Measurements from ENCODE around the gene ACTN3. TPM values are rescaled to one million over a fixed set of nuclear protein-coding genes. Genes with fewer than 3 reads are reported as not detected.
"Not testable (repeated sequence)": the region's sequence is repeated elsewhere in the genome, so short reads cannot be mapped to it uniquely, and the experiment has no call there.

The ACTN3 gene
- total RNA-seq, 1 experiment from 2014 or later = not detected

DNA sequence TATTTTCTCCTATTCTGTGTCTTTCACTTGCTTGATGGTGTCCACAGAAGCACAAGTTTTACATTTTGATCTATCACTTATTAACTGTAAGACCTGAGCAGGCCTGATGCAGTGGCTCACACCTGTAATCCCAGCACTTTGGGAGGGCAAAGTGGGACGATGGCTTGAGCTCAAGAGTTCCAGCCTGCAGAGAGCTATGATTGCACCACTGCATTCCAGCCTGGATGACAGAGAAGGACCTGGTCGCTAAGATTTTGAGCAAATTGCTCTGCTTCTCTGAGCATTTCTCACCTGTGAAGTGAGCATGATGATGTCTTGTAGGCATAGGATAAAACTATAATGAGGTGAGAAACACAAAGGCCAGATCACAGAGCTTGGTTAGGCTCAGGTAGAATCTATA, 39.4 kb downstream of the ACTN3 start:
- H3K4me2 ChIP-seq (ENCODE audit: low read length) = no peak overlapping the region
- no peak overlapping the region for H3K4me3 ChIP-seq (ENCODE audit: low read length)
- no peak overlapping the region for H3K27ac ChIP-seq (ENCODE audit: low read length)
- DNase-seq (no peak), ATAC-seq (no peak)
- no peak overlapping the region for H2AFZ ChIP-seq (ENCODE audit: low read length)
- CTCF ChIA-PET = no interaction called here
- no peak for TF ChIP-seq EZH2phosphoT487 (IDR thresholded peaks at IDR 0.05; ENCODE audit: borderline replicate concordance, low read length)
- TF ChIP-seq, protein P1, sequence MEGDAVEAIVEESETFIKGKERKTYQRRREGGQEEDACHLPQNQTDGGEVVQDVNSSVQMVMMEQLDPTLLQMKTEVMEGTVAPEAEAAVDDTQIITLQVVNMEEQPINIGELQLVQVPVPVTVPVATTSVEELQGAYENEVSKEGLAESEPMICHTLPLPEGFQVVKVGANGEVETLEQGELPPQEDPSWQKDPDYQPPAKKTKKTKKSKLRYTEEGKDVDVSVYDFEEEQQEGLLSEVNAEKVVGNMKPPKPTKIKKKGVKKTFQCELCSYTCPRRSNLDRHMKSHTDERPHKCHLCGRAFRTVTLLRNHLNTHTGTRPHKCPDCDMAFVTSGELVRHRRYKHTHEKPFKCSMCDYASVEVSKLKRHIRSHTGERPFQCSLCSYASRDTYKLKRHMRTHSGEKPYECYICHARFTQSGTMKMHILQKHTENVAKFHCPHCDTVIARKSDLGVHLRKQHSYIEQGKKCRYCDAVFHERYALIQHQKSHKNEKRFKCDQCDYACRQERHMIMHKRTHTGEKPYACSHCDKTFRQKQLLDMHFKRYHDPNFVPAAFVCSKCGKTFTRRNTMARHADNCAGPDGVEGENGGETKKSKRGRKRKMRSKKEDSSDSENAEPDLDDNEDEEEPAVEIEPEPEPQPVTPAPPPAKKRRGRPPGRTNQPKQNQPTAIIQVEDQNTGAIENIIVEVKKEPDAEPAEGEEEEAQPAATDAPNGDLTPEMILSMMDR (conservative IDR thresholded peaks at IDR 0.05; ENCODE audit: low read depth, low read length) = no peak
- no peak for TF ChIP-seq EZH2 (IDR thresholded peaks at IDR 0.05; ENCODE audit: low read length, unreplicated experiment)
- H3F3A ChIP-seq (ENCODE audit: low read length, unreplicated experiment) = no peaks in the 10 kb centered on the region
- POLR2A ChIA-PET (ENCODE audit: unreplicated experiment) = no interaction called here
- no peaks in the 10 kb centered on the region for H3K4me1 ChIP-seq (ENCODE audit: insufficient read depth, low read length)
- intact Hi-C loops (cut with micrococcal nuclease) = no loop called here
- no peaks in the 10 kb centered on the region for H3K79me2 ChIP-seq (ENCODE audit: low read length)
- peaks cover 7% of the 10 kb centered on the region; the same call in 1 of the 2 replicates for H3K9me3 ChIP-seq (ENCODE audit: low read length)
- H3K9me2 ChIP-seq (replicated peaks; ENCODE audit: low read length) = no peaks in the 10 kb centered on the region
- no peaks in the 10 kb centered on the region for H3K27me3 ChIP-seq (ENCODE audit: low read length)
- H4K20me1 ChIP-seq (ENCODE audit: low read length) = no peaks in the 10 kb centered on the region
- no peak overlapping the region for H3K9ac ChIP-seq (ENCODE audit: low read length)
- no peaks in the 10 kb centered on the region for H3K36me3 ChIP-seq (ENCODE audit: low read depth, low read length)
- BruUV-seq (replicated peaks) = no TSS peak

DNA sequence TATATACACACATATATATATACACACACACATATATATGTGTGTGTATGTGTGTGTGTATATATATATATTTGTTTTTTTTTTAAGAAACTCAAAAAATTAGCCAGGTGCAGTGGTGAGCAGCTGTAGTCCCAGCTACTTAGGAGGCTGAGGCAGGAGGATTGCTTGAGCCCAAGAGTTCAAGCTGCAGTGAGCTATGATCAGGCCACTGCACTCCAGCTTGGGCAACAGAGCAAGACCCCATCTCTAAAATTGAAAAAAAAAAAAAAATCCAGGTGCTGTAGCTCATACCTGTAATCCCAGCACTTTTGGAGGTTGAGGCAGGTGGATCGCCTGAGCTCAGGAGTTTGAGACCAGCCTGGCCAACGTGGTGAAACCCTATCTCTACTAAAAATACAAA, 42.6 kb downstream of the ACTN3 start:
- H3K27me3 ChIP-seq (ENCODE audit: low read length); H3K36me3 ChIP-seq (ENCODE audit: low read depth, low read length); BruUV-seq (replicated peaks); POLR2A ChIA-PET (ENCODE audit: unreplicated experiment); ATAC-seq; CTCF ChIA-PET; intact Hi-C loops (cut with micrococcal nuclease); H3K27ac ChIP-seq (ENCODE audit: low read length); DNase-seq; H2AFZ ChIP-seq (ENCODE audit: low read length); H3K9ac ChIP-seq (ENCODE audit: low read length); H3K9me2 ChIP-seq (replicated peaks; ENCODE audit: low read length); H3F3A ChIP-seq (ENCODE audit: low read length, unreplicated experiment); H4K20me1 ChIP-seq (ENCODE audit: low read length); H3K4me3 ChIP-seq (ENCODE audit: low read length); H3K9me3 ChIP-seq (ENCODE audit: low read length); H3K4me2 ChIP-seq (ENCODE audit: low read length): not testable (repeated sequence)
- H3K4me1 ChIP-seq (ENCODE audit: insufficient read depth, low read length) = peaks cover 11% of the 10 kb centered on the region
- H3K79me2 ChIP-seq (ENCODE audit: low read length) = peaks cover 10% of the 10 kb centered on the region

DNA sequence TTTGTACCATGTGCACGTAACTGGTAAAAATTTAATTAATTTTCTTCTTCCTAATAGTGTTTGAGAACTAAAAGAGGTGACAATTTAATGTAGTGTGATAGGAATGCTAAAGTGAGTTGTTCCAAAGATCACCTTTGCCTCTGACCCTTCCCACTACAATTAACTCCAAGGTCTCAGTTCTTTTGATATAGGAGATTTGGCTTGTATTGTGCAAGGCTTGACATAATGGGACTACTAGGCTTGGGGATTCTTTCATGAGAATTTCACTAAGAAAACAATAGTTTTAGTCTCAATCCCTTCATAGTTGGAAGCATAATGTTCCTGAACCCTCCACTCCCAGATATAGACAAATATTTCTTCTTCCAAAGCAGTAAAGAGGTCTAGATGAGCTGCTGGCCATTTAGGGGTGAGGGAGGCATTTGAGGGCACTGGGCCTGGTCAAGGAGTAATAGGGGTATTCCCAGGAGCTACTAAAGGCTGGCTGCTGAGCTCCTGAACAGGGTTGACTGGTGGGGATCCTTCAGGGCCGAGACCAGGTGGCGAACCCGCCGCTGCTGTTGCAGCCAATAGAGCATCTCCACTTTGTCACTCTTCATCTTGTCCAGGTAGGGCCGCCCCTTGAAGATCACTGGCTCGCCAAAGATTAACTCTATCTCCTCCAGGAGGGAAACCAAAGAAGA, 43.4 kb downstream of the ACTN3 start:
- no peaks in the 10 kb centered on the region for H4K20me1 ChIP-seq (ENCODE audit: low read length)
- peaks cover 15% of the 10 kb centered on the region for H3K4me1 ChIP-seq (ENCODE audit: insufficient read depth, low read length)
- no peaks in the 10 kb centered on the region for H3K9me3 ChIP-seq (ENCODE audit: low read length)
- no peak overlapping the region for H2AFZ ChIP-seq (ENCODE audit: low read length)
- no peaks in the 10 kb centered on the region for H3K36me3 ChIP-seq (ENCODE audit: low read depth, low read length)
- H3K27me3 ChIP-seq (ENCODE audit: low read length) = no peaks in the 10 kb centered on the region
- no TSS peak for BruUV-seq (replicated peaks)
- ChIA-PET CTCF (interaction anchor here (0.5 kb wide), 1 partner anchor 70 kb away, joined by 10 read pairs; no protein-coding TSS in a partner anchor), POLR2A (ENCODE audit: unreplicated experiment) (no interaction called here)
- H3K79me2 ChIP-seq (ENCODE audit: low read length) = peaks cover 18% of the 10 kb centered on the region
- intact Hi-C loops (cut with micrococcal nuclease) = no loop called here
- H3K27ac ChIP-seq (ENCODE audit: low read length) = no peak overlapping the region
- no peaks in the 10 kb centered on the region for H3K9me2 ChIP-seq (replicated peaks; ENCODE audit: low read length)
- TF ChIP-seq EZH2 (IDR thresholded peaks at IDR 0.05; ENCODE audit: low read length, unreplicated experiment) (no peak), EZH2phosphoT487 (IDR thresholded peaks at IDR 0.05; ENCODE audit: borderline replicate concordance, low read length) (no peak)
- TF ChIP-seq, protein P1 (conservative IDR thresholded peaks at IDR 0.05; ENCODE audit: low read depth, low read length) = no peak
- H3K9ac ChIP-seq (ENCODE audit: low read length) = no peak overlapping the region
- no peaks in the 10 kb centered on the region for H3F3A ChIP-seq (ENCODE audit: low read length, unreplicated experiment)
- no peak overlapping the region for H3K4me3 ChIP-seq (ENCODE audit: low read length)
- no peak overlapping the region for H3K4me2 ChIP-seq (ENCODE audit: low read length)
- ATAC-seq (no peak), DNase-seq (no peak)

Data from PC-3 (cell line).